Measurements from ENCODE around the gene OR10R2. TPM values are rescaled to one million over a fixed set of nuclear protein-coding genes. Genes with fewer than 3 reads are reported as not detected.

The OR10R2 gene
- polyA plus RNA-seq, 1 donor from 2014 or later: not detected

GRCh38 chr1:158461534-158461933 lies 10.5 kb upstream of the OR10R2 start, which contains the start of gene OR10K1:
OR10K1 (plus strand) TSS chr1:158461834; CDS start chr1:158465562, 3,728 bp downstream.
- Histone ChIP-seq H3K9ac (ENCODE audit: low read length) (no peak within 1 kb of the TSS), H4K20me1 (ENCODE audit: insufficient read depth) (no peaks in the 10 kb centered on the region), H3K9me2 (ENCODE audit: insufficient read depth, low read length) (no peaks in the 10 kb centered on the region), H3K79me2 (replicated peaks; ENCODE audit: insufficient read depth, low read length) (no peaks in the 10 kb centered on the region), H3K4me2 (ENCODE audit: low read length) (no peak within 1 kb of the TSS), H3K9me3 (ENCODE audit: low read length) (no peaks in the 10 kb centered on the region), H3K36me3 (ENCODE audit: insufficient read depth, low read length) (no peaks in the 10 kb centered on the region), H3K27me3 (ENCODE audit: insufficient read depth, low read depth, low read length) (no peaks in the 10 kb centered on the region), H3K27ac (ENCODE audit: low read length) (no peak within 1 kb of the TSS), H3K4me3 (ENCODE audit: low read length) (no peak within 1 kb of the TSS), H2AFZ (ENCODE audit: low read depth, low read length) (no peak within 1 kb of the TSS), H3F3A (ENCODE audit: insufficient read depth, low read length, poor library complexity, severe bottlenecking) (no peaks in the 10 kb centered on the region)
- no peak for TF ChIP-seq TAF1 (IDR thresholded peaks at IDR 0.05; ENCODE audit: low read depth)
- no peak for TF ChIP-seq CTCF (IDR thresholded peaks at IDR 0.05; ENCODE audit: poor library complexity, severe bottlenecking)
- no peak for TF ChIP-seq SMC3 (conservative IDR thresholded peaks at IDR 0.05; ENCODE audit: poor library complexity)
- no peak for TF ChIP-seq POLR2AphosphoS5 (IDR thresholded peaks at IDR 0.05)
- no peak for TF ChIP-seq REST (IDR thresholded peaks at IDR 0.05; ENCODE audit: borderline replicate concordance)
- no peak for TF ChIP-seq EP300 (conservative IDR thresholded peaks at IDR 0.05; ENCODE audit: poor library complexity, severe bottlenecking)
- no peak for TF ChIP-seq RAD21 (conservative IDR thresholded peaks at IDR 0.05)
- TF ChIP-seq EZH2 (IDR thresholded peaks at IDR 0.05; ENCODE audit: borderline replicate concordance, insufficient read depth, low read length, poor library complexity, severe bottlenecking): no peak
- TF ChIP-seq MXI1 (conservative IDR thresholded peaks at IDR 0.05; ENCODE audit: poor library complexity, severe bottlenecking): no peak

GRCh38 chr1:158485455-158485854 lies 13.4 kb downstream of the OR10R2 start:
- Histone ChIP-seq H4K20me1 (ENCODE audit: insufficient read depth) (no peaks in the 10 kb centered on the region), H3K4me3 (ENCODE audit: low read length) (no peak overlapping the region), H3K9me2 (ENCODE audit: insufficient read depth, low read length) (no peaks in the 10 kb centered on the region), H3K9me3 (ENCODE audit: low read length) (no peaks in the 10 kb centered on the region), H3K36me3 (ENCODE audit: insufficient read depth, low read length) (no peaks in the 10 kb centered on the region), H3K79me2 (replicated peaks; ENCODE audit: insufficient read depth, low read length) (no peaks in the 10 kb centered on the region), H3K4me2 (ENCODE audit: low read length) (no peak overlapping the region), H3K9ac (ENCODE audit: low read length) (no peak overlapping the region), H3K27me3 (ENCODE audit: insufficient read depth, low read depth, low read length) (no peaks in the 10 kb centered on the region), H3K27ac (ENCODE audit: low read length) (no peak overlapping the region), H3F3A (ENCODE audit: insufficient read depth, low read length, poor library complexity, severe bottlenecking) (no peaks in the 10 kb centered on the region), H2AFZ (ENCODE audit: low read depth, low read length) (no peak overlapping the region)
- TF ChIP-seq POLR2AphosphoS5 (IDR thresholded peaks at IDR 0.05) (no peak), EZH2 (IDR thresholded peaks at IDR 0.05; ENCODE audit: borderline replicate concordance, insufficient read depth, low read length, poor library complexity, severe bottlenecking) (no peak), MXI1 (conservative IDR thresholded peaks at IDR 0.05; ENCODE audit: poor library complexity, severe bottlenecking) (no peak), RAD21 (conservative IDR thresholded peaks at IDR 0.05) (no peak), REST (IDR thresholded peaks at IDR 0.05; ENCODE audit: borderline replicate concordance) (no peak), EP300 (conservative IDR thresholded peaks at IDR 0.05; ENCODE audit: poor library complexity, severe bottlenecking) (no peak), TAF1 (IDR thresholded peaks at IDR 0.05; ENCODE audit: low read depth) (no peak), CTCF (IDR thresholded peaks at IDR 0.05; ENCODE audit: poor library complexity, severe bottlenecking) (no peak), SMC3 (conservative IDR thresholded peaks at IDR 0.05; ENCODE audit: poor library complexity) (no peak)

All from neural cell (in vitro differentiated cells).